NOMO-1 (cell line): ENCODE data around the gene CRTAC1.

Source experiments
- DNase-seq, 2 experiments: peaks; one replicate each; lab custom pipeline; 2025; ENCODE audit not compliant: unreplicated experiment in 2 of 2; lab: John Stamatoyannopoulos, UW

CRTAC1 gene

DNA sequence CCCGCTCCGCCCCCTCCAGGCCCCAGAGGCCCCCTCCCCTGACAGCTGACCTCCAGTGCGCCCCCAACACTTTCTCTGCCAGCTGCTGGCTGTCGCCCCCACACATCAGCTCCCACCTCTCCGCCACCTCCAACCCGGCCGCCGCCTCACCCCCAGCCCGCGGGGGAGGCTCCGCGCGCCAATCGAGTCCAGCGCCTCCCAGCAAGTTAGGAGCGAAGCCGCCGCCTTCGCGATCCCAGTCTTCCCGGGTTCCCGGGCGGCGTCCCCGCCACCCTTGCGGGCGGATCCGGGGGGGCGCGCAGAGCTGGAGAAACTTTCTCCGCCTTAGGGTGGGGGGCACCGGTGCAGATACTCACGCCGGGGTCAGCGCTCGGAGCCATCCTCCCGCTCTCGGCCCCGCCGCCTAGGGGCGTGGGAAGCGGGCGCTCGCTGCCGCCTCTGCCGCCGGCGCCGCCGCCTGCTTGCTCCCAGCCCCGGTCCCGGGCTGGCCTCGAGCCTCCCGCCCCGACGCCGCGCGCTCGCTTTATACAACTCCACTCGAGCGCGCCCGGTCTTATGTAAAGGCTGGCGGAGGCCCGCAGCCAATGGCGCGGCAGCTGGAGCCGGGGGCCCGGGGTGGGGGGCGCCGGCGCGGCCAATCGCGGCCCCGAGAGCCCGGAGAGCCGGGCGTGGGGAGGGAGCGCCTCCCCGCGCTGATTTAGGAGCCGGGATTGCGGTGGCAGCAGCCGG lies at the start of gene CRTAC1:
Gene CRTAC1 (minus strand): TSS at position 529 of the 729 bp plus-strand sequence. CDS start 149 bp downstream, at position 380.
- no peak for DNase-seq

GRCh38 chr10:98078774-98079173 lies 48.4 kb upstream of the CRTAC1 start:
- peak in 1 of 2 experiments; percentile 58 for DNase-seq

DNA sequence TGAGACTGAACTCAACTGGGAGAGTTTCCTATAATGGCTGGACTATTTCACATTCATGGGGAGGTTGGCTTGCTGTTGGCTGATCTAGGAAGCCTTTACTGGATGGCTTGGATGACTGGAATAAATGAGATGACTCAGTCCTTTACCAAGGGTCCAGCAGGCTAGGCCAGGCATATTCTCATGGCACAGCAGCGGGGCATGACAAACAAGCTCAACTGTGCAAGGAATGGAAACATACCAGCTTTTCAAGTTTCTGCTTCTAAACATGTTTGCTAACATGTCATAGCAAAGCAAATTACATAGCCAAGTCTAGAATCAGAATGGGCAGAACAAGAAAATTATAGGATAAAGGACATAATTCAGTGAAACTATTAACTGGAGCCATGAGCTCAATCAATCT lies 46.8 kb upstream of the CRTAC1 start:
- no peak for DNase-seq

DNA sequence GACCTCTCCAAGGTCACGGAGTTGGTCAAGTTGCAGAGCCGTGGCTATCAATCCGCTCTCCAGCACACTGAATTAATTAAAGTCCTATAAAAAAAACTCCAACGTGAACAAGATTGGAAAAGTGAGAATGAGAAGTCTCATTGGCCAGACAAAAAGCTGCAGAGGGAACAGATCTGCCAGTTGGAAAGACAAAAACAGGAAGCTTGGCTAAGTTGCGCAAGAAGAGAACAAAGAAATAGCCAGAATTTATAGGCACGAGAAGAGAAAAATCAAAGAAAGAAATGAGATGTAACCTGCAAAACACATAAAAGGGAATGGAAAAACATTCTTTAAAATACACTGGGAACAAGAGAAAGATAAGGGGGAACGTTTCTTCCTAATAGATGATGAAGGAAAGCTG lies 45.7 kb upstream of the CRTAC1 start:
- DNase-seq: peak; percentile 46 to 62

GRCh38 chr10:98074315-98074911 lies 44.0 kb upstream of the CRTAC1 start:
- DNase-seq: peak in 1 of 2 experiments; percentile 29

- no peak for DNase-seq
These were observed 36.7 kb upstream of the CRTAC1 start for GRCh38 chr10:98067165-98067564.

DNA sequence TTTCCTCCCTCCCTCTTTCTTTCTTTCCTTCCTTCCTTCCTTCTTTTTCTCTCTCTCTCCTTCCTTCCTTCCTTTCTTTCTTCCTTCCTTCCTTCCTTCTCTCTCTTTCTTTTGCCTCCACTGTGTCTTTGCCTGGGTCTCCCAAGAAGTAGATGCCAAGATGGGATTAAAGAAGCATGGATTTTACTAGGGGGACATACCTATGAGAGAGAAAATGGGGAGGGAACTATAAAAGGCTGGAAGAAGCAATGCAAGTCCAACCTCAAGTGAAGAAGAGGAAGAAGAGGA lies 33.3 kb upstream of the CRTAC1 start:
- no peak for DNase-seq

DNA sequence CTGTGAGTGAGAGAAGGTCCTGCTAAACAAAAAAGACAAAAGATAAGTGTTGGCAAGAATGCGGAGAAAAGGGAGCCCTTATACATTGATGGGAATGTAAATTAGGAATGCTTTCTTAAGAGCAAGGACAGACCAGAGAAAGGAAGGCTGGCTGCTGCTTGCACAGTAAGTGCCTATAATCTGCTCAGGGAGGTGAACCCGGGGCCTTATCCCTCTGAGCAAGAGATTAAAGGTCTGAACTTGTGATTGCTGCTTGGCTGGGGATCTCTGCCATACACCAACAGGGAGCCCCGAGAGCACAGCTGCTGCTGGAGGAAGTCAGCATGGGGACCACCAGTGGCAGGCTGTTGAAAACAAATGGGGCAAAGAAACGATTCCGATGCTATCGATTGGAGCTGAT lies 32.0 kb upstream of the CRTAC1 start:
- no peak for DNase-seq

DNA sequence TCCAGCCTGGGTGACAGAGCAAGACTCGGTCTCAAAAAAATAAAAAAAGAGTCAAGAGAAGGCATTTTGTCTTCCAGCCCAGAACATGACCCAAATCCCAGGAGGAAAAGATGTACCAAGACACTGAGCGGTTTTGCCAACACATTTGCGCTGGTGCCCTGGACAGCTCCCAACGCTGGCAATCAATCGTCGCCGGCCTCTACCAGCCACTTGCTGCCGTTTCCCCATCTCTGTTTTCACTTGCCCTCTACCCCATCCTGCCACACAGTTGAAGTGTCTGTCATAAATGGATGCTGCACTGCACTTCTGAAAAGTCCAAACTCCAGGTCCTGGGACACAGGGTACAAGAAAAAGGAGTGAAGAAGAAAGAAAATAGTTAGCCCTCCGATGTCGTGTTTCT lies 29.7 kb upstream of the CRTAC1 start:
- DNase-seq: no peak

DNA sequence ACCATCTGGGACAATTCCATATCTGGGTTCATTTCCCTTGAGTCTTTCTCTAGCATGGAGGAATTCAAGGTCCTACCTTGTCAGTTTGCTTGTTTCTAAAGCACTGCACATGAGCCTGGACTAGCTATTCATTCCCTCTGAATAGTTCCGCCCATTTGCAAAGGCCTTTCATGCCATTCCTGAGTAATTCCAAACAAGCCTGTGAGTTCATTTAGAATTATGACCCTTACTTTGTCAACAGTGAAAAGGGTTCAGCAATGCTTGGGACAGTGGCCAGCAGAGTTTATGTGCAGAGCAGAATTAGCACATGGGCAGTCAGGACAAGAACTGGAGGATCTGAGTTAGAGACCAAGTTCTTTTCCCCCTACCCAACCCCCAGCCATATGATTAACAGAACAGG lies 27.9 kb upstream of the CRTAC1 start:
- no peak for DNase-seq

- peak in 1 of 2 experiments; percentile 24 for DNase-seq
These were observed 25.6 kb upstream of the CRTAC1 start for GRCh38 chr10:98055841-98056516.

DNA sequence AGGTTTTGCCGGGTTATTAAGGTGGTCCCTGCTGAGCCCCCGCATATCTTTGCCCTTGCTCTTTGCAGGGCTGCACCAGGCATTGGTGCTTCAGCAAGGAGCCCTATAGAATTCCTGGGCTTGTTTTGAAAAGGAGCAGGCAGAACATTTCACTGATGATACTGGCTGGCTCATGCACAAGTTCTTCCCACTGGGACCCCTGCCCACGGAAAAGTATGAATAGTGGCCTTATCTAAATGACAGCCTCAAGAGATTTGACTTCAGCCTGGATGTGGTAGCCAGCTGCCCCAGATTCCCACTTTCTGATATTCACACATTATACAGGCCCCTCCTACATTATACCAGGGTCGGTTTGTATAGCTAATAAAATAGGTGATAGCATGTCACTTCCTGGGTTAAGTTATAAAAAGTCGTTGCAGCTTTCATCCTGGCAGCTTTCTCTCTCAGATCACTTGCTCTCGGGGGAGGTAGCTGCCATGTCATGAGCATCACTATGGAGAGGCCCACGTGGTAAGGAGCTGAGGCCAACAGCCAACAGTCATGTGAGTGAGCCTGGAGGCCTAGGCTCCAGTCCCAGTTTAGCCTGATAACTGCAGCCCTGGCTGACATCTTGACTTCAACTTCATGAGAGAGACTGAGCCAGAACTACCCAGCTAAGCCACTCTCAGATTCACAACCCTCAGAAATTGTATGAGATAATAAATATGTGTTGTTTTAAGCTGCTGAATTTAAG lies 16.8 kb upstream of the CRTAC1 start:
- no peak for DNase-seq

- peak; percentile 7 to 60 for DNase-seq
These were observed 15.5 kb upstream of the CRTAC1 start for GRCh38 chr10:98045785-98046389.

- DNase-seq: peak; percentile 29 to 34
These were observed 11.1 kb upstream of the CRTAC1 start for GRCh38 chr10:98041352-98042043.

DNA sequence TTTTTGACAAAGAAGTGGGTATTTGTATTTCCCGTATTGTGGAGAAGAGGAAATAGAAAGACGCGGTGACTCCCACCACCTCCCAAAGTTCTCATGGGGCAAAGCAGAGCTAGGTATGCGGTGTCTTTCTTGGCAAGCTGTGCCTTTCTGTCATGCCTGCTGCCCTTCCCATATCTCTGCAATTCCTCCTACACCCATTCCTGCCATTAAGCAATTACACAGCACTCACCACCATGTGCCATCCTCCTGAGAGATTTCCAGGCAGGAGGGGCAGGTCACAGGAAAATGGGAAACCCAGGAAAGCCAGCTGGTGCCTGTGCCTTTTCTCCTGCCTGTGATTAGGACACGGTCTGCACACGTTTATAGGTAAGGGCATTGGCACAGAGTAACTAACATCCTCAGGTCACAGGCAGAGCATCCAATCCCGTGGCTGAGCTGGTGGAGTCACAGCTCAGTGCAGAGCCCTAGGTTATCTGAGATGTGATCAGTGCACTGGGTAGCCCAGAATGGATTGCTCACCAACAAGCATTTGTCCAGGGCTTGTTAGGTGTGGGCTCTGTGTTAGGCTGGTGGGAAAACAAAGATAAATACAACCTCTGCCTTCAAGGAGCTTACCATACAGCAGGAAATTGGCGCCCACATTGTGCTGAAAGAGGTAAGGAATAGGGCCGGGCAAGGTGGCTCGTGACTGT lies 9.4 kb upstream of the CRTAC1 start:
- DNase-seq: no peak

GRCh38 chr10:98038288-98038687 lies 7.9 kb upstream of the CRTAC1 start:
- no peak for DNase-seq

DNA sequence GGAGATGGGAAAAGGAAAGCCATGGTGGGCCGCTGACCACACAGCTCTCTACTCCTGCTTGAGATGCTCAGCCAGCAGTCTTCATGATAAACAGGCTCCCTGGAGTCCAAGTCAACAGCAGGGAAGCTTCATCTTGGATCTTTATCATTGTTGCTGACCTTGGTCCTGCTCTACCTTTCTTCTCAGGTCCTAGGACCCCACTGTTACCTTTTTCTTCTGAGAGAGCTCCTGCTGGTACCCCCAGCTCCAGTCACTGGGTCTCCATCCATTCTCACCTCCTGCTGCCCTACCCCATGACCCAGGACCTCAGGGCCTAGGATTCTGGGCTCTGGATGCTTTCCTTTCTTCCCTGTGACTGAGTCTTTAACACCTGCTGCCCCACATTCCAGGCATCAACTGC lies 5.2 kb upstream of the CRTAC1 start:
- DNase-seq: no peak

DNA sequence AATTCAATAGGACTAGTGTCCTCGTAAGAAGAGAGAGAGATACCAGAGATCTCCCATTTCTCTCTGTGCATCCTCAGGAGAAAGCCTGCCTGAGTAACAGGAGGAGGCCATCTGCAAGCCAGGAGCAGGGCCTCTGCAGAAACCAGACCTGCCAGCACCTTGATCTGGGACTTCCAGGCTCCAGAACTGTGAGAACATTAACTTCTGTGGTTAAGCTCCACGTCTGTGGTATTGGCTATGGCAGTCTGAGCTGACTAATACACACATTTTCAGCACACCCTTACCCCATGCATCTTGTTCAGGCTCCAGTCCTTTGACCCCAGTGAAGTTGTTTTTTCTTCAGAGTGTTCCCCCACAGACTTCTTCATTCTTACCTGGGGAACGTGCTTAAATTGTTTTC lies 3.1 kb upstream of the CRTAC1 start:
- no peak for DNase-seq

GRCh38 chr10:98031440-98031839 lies 1.0 kb upstream of the CRTAC1 start:
- no peak for DNase-seq

- no peak for DNase-seq
These were observed 590 bp upstream of the CRTAC1 start for GRCh38 chr10:98030991-98031431.
